ENCODE measurements around the gene LRRC59.
"Not testable (repeated sequence)": the region's sequence is repeated elsewhere in the genome, so short reads cannot be mapped to it uniquely, and the experiment has no call there.

LRRC59 gene

GRCh38 chr17:50419577-50419976 is 22.3 kb upstream of the LRRC59 start:
- WGBS, result 96% methylated on average over 10 of the region's 10 CpGs
- H4K8ac ChIP-seq (ENCODE audit: low read length), result not testable (repeated sequence)

GRCh38 chr17:50414808-50415207 is 17.5 kb upstream of the LRRC59 start:
- no peaks in the 10 kb centered on the region for H3K36me3 ChIP-seq (ENCODE audit: control insufficient read depth in 1 of 2, insufficient read depth in 2 of 2, low read depth in 1 of 2, low read length in 2 of 2)
- no peak overlapping the region for H4K8ac ChIP-seq (ENCODE audit: low read length)
- H3K4me3 ChIP-seq (ENCODE audit: insufficient read depth in 1 of 2, low read depth in 1 of 2, low read length in 2 of 2), result no peak overlapping the region
- no peak overlapping the region for H3K4me2 ChIP-seq (ENCODE audit: low read length, poor library complexity, severe bottlenecking)
- H4K91ac ChIP-seq (ENCODE audit: low read length), result no peak overlapping the region
- no peak overlapping the region for H2BK5ac ChIP-seq (ENCODE audit: low read depth, low read length, poor library complexity, severe bottlenecking)
- no peak overlapping the region for H3K14ac ChIP-seq (ENCODE audit: low read length in 2 of 2)
- H2BK120ac ChIP-seq (ENCODE audit: low read depth, low read length), result no peak overlapping the region
- no peak overlapping the region for H2AK5ac ChIP-seq (ENCODE audit: low read length, severe bottlenecking)
- H2AFZ ChIP-seq (ENCODE audit: low read depth, low read length), result no peak overlapping the region
- H3K4me1 ChIP-seq (ENCODE audit: control insufficient read depth, insufficient read depth, low read depth, low read length), result no peaks in the 10 kb centered on the region
- H3K27ac ChIP-seq (ENCODE audit: low read length, poor library complexity, severe bottlenecking), result no peak overlapping the region
- H3K79me1 ChIP-seq (replicated peaks; ENCODE audit: low read length, poor library complexity, severe bottlenecking), result no peaks in the 10 kb centered on the region
- no peak for DNase-seq
- no peak overlapping the region for H3K9ac ChIP-seq (ENCODE audit: low read length)
- H3K4ac ChIP-seq (ENCODE audit: low read depth in 1 of 2, low read length in 2 of 2), result no peak overlapping the region
- no peaks in the 10 kb centered on the region for H3K27me3 ChIP-seq (ENCODE audit: control insufficient read depth in 1 of 2, insufficient read depth in 1 of 2, low read length in 2 of 2)
- WGBS, result 61% methylated on average over 3 of the region's 3 CpGs
- H3K18ac ChIP-seq (ENCODE audit: low read depth in 1 of 2, low read length in 2 of 2), result no peak overlapping the region
- no peak overlapping the region for H2BK15ac ChIP-seq (ENCODE audit: low read depth, poor library complexity, severe bottlenecking)
- H2BK12ac ChIP-seq (ENCODE audit: low read length in 2 of 2), result no peak overlapping the region
- no peak overlapping the region for H3K23ac ChIP-seq (ENCODE audit: low read length in 2 of 2)
- no peaks in the 10 kb centered on the region for H3K9me3 ChIP-seq (ENCODE audit: control insufficient read depth, low read length)

More at GRCh38 chr17:50419577-50419976, 22.3 kb upstream of the LRRC59 start:
- H2BK120ac ChIP-seq (ENCODE audit: low read depth, low read length); H3K14ac ChIP-seq (ENCODE audit: low read length in 2 of 2); H3K18ac ChIP-seq (ENCODE audit: low read depth in 1 of 2, low read length in 2 of 2); H3K4me2 ChIP-seq (ENCODE audit: low read length, poor library complexity, severe bottlenecking); DNase-seq; H3K4me1 ChIP-seq (ENCODE audit: control insufficient read depth, insufficient read depth, low read depth, low read length); H3K4ac ChIP-seq (ENCODE audit: low read depth in 1 of 2, low read length in 2 of 2); H3K27me3 ChIP-seq (ENCODE audit: control insufficient read depth in 1 of 2, insufficient read depth in 1 of 2, low read length in 2 of 2); H4K91ac ChIP-seq (ENCODE audit: low read length); H3K4me3 ChIP-seq (ENCODE audit: insufficient read depth in 1 of 2, low read depth in 1 of 2, low read length in 2 of 2); H3K36me3 ChIP-seq (ENCODE audit: control insufficient read depth in 1 of 2, insufficient read depth in 2 of 2, low read depth in 1 of 2, low read length in 2 of 2); H3K9me3 ChIP-seq (ENCODE audit: control insufficient read depth, low read length); H3K27ac ChIP-seq (ENCODE audit: low read length, poor library complexity, severe bottlenecking); H2BK5ac ChIP-seq (ENCODE audit: low read depth, low read length, poor library complexity, severe bottlenecking); H2AK5ac ChIP-seq (ENCODE audit: low read length, severe bottlenecking); H3K9ac ChIP-seq (ENCODE audit: low read length); H2AFZ ChIP-seq (ENCODE audit: low read depth, low read length); H3K79me1 ChIP-seq (replicated peaks; ENCODE audit: low read length, poor library complexity, severe bottlenecking); H2BK12ac ChIP-seq (ENCODE audit: low read length in 2 of 2); H2BK15ac ChIP-seq (ENCODE audit: low read depth, poor library complexity, severe bottlenecking); H3K23ac ChIP-seq (ENCODE audit: low read length in 2 of 2): not testable (repeated sequence)

- no peak overlapping the region for H3K9ac ChIP-seq (ENCODE audit: low read length)
- H2BK120ac ChIP-seq (ENCODE audit: low read depth, low read length), result no peak overlapping the region
- 100% methylated on average over 1 of the region's 4 CpGs for WGBS
- H4K8ac ChIP-seq (ENCODE audit: low read length), result no peak overlapping the region
- H3K9me3 ChIP-seq (ENCODE audit: control insufficient read depth, low read length), result no peaks in the 10 kb centered on the region
- H3K18ac ChIP-seq (ENCODE audit: low read depth in 1 of 2, low read length in 2 of 2), result no peak overlapping the region
- H3K79me1 ChIP-seq (replicated peaks; ENCODE audit: low read length, poor library complexity, severe bottlenecking), result no peaks in the 10 kb centered on the region
- H2BK5ac ChIP-seq (ENCODE audit: low read depth, low read length, poor library complexity, severe bottlenecking), result no peak overlapping the region
- H4K91ac ChIP-seq (ENCODE audit: low read length), result no peak overlapping the region
- H3K27me3 ChIP-seq (ENCODE audit: control insufficient read depth in 1 of 2, insufficient read depth in 1 of 2, low read length in 2 of 2), result no peaks in the 10 kb centered on the region
- no peak overlapping the region for H2AFZ ChIP-seq (ENCODE audit: low read depth, low read length)
- no peak overlapping the region for H2AK5ac ChIP-seq (ENCODE audit: low read length, severe bottlenecking)
- H3K14ac ChIP-seq (ENCODE audit: low read length in 2 of 2), result no peak overlapping the region
- H2BK15ac ChIP-seq (ENCODE audit: low read depth, poor library complexity, severe bottlenecking), result no peak overlapping the region
- H3K4ac ChIP-seq (ENCODE audit: low read depth in 1 of 2, low read length in 2 of 2), result no peak overlapping the region
- H3K36me3 ChIP-seq (ENCODE audit: control insufficient read depth in 1 of 2, insufficient read depth in 2 of 2, low read depth in 1 of 2, low read length in 2 of 2), result no peaks in the 10 kb centered on the region
- no peak overlapping the region for H3K27ac ChIP-seq (ENCODE audit: low read length, poor library complexity, severe bottlenecking)
- no peak overlapping the region for H3K4me2 ChIP-seq (ENCODE audit: low read length, poor library complexity, severe bottlenecking)
- no peak for DNase-seq
- H3K23ac ChIP-seq (ENCODE audit: low read length in 2 of 2), result no peak overlapping the region
- no peak overlapping the region for H2BK12ac ChIP-seq (ENCODE audit: low read length in 2 of 2)
- H3K4me1 ChIP-seq (ENCODE audit: control insufficient read depth, insufficient read depth, low read depth, low read length), result peaks cover 2% of the 10 kb centered on the region
- H3K4me3 ChIP-seq (ENCODE audit: insufficient read depth in 1 of 2, low read depth in 1 of 2, low read length in 2 of 2), result no peak overlapping the region
Observed at GRCh38 chr17:50412188-50412732, 14.9 kb upstream of the LRRC59 start.

GRCh38 chr17:50407921-50408320 is 10.6 kb upstream of the LRRC59 start:
- Histone ChIP-seq H4K8ac (ENCODE audit: low read length) (no peak overlapping the region), H2BK120ac (ENCODE audit: low read depth, low read length) (no peak overlapping the region), H3K27ac (ENCODE audit: low read length, poor library complexity, severe bottlenecking) (no peak overlapping the region), H2AK5ac (ENCODE audit: low read length, severe bottlenecking) (no peak overlapping the region), H3K4me1 (ENCODE audit: control insufficient read depth, insufficient read depth, low read depth, low read length) (peaks cover 2% of the 10 kb centered on the region), H2BK15ac (ENCODE audit: low read depth, poor library complexity, severe bottlenecking) (no peak overlapping the region), H3K18ac (ENCODE audit: low read depth in 1 of 2, low read length in 2 of 2) (no peak overlapping the region), H4K91ac (ENCODE audit: low read length) (no peak overlapping the region), H3K36me3 (ENCODE audit: control insufficient read depth in 1 of 2, insufficient read depth in 2 of 2, low read depth in 1 of 2, low read length in 2 of 2) (no peaks in the 10 kb centered on the region), H3K4ac (ENCODE audit: low read depth in 1 of 2, low read length in 2 of 2) (no peak overlapping the region), H3K9me3 (ENCODE audit: control insufficient read depth, low read length) (no peaks in the 10 kb centered on the region), H3K23ac (ENCODE audit: low read length in 2 of 2) (no peak overlapping the region), H2AFZ (ENCODE audit: low read depth, low read length) (no peak overlapping the region), H3K79me1 (replicated peaks; ENCODE audit: low read length, poor library complexity, severe bottlenecking) (no peaks in the 10 kb centered on the region), H3K4me2 (ENCODE audit: low read length, poor library complexity, severe bottlenecking) (no peak overlapping the region), H2BK5ac (ENCODE audit: low read depth, low read length, poor library complexity, severe bottlenecking) (no peak overlapping the region), H3K14ac (ENCODE audit: low read length in 2 of 2) (no peak overlapping the region), H3K27me3 (ENCODE audit: control insufficient read depth in 1 of 2, insufficient read depth in 1 of 2, low read length in 2 of 2) (peaks cover 9 to 23% of the 10 kb centered on the region in 2 experiments), H3K9ac (ENCODE audit: low read length) (no peak overlapping the region), H2BK12ac (ENCODE audit: low read length in 2 of 2) (no peak overlapping the region), H3K4me3 (ENCODE audit: insufficient read depth in 1 of 2, low read depth in 1 of 2, low read length in 2 of 2) (no peak overlapping the region)
- 83% methylated on average over 4 of the region's 4 CpGs for WGBS
- DNase-seq, result no peak

Measured in mesenchymal stem cell (in vitro differentiated cells and primary cell).